Activated CD8-positive, alpha-beta memory T cell treated with anti-CD3 and anti-CD28 coated beads for 24 hours (primary cell): ENCODE data around the gene ZNF521.

ENCODE experiments used
- DNase-seq: peaks from one replicate; pipeline ENCODE4 v3.0.0-alpha.2; 2020

The ZNF521 gene

GRCh38 chr18:25247725-25248124, 104.2 kb downstream of the ZNF521 start:
- DNase-seq: no peak

DNA sequence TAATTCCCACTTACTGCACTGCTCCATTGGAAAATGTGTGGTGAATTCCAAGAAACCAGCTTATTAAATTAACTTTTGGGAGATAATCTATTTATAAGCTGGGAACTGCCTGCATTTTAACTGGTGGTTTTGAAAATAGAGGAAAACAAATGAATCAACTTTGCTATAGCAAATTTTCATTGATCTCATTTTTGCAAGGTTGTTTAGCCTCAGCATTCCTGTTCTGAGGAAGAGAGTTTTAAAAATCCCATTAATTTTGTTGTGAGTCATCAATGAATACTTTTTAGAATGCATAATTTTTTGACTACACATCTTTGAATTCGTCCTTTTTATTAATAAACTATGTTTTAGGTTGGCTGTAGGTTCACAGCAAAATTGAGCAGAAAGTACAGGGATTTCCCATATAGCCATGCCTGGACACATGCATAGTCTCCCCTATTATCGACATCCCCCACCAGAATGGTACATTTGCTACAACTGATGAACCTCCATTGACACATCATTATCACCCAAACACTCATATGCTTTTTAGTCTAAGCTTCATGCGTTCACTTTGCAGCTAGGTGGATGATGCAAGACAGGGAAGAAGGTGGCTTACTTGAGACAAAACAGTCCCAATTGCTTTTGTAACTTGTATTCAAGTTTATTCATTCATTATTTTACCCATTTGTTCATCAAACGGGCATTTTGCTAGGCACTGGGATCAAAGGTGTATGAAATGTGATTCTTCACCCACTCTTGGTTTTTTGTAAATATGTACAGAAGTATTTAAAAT, 106.9 kb downstream of the ZNF521 start:
- no peak for DNase-seq

- no peak for DNase-seq
Measured at GRCh38 chr18:25244170-25244569, 107.8 kb downstream of the ZNF521 start.

- DNase-seq: no peak
Measured at GRCh38 chr18:25243754-25244153, 108.2 kb downstream of the ZNF521 start.

GRCh38 chr18:25243257-25243656, 108.7 kb downstream of the ZNF521 start:
- no peak for DNase-seq

- no peak for DNase-seq
Measured at GRCh38 chr18:25240420-25240770, 111.6 kb downstream of the ZNF521 start.

- no peak for DNase-seq
Measured at GRCh38 chr18:25239581-25240419, 112.2 kb downstream of the ZNF521 start.

DNA sequence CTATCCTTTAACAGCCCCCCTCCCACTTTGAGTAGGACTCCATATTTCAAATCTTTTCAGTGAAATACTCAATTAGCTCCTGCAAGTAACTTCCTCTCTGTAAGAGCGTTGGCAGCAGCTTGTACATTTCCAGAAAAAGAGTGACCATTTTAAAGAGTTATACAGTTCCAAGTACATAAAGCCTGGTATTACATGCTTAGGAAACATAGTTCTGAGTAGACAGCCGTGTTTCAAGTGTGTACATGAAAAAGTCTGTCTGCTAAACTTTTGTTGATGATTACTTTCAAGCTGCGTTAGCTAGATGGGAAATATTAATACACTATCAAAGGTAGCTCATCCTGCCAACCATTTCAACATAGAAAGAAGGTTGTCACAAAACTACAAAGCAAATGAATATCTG, 112.8 kb downstream of the ZNF521 start:
- DNase-seq: no peak

GRCh38 chr18:25237571-25238267, 114.2 kb downstream of the ZNF521 start:
- DNase-seq: no peak

DNA sequence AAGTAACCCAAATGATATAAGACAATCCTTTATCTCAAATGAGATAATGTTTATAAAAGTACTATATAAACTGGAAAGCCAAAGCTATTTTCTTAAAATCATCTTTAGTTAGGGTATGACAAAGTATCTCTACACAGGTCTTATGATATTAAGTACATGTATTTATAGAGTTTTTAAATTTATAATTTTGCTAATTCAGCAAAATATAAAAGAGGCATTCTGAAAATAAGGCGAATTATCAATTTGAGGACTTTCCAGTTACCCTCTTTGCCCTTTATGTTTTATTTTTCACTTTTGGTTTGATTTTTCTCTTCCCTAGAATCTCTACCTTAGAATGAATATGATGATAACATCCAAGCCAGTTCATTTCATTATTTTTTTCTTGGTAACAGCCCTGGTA, 115.2 kb downstream of the ZNF521 start:
- DNase-seq: no peak

GRCh38 chr18:25235401-25236042, 116.4 kb downstream of the ZNF521 start:
- DNase-seq: no peak

DNA sequence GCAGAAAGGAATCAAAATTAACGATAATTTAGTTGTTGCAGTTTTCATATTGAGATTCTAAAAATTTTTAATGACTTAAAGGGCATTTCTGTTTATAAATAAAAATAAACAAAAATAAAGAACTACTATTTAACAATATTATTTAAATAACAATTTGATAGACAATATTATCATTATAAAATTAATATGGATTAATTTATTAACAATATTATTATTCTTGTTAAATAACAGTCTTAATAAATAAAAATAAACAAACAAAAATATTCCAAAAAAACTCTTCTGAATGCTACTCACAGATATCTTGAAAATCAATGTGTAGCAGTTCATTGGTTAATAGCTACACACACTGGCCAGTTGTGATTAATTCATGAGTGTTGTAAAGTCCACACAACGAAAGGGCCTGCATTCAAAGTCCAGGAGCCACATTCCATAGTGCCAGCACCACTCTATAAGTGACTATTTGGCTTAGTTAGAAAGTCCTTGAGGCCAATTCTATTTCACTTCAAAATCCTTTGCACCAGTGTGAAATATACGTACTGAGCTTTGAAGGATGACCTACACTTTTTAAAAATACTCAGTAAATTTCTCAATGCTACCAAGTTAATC, 117.1 kb downstream of the ZNF521 start:
- DNase-seq: no peak

DNA sequence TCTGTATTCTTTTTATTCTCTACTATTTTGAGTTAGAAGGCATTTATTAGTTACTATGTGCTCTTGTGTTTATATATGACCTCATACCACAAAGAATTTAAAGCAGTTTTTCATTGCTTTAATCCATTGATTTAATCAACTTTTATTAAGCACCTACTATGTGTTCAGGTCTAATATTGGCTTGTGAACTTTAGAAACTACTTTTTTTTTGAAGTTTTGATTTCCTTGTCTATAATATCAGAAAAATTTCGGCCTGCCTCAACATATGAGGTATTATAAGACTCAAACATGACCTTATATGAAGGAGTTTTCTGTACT, 117.7 kb downstream of the ZNF521 start:
- DNase-seq: no peak

DNA sequence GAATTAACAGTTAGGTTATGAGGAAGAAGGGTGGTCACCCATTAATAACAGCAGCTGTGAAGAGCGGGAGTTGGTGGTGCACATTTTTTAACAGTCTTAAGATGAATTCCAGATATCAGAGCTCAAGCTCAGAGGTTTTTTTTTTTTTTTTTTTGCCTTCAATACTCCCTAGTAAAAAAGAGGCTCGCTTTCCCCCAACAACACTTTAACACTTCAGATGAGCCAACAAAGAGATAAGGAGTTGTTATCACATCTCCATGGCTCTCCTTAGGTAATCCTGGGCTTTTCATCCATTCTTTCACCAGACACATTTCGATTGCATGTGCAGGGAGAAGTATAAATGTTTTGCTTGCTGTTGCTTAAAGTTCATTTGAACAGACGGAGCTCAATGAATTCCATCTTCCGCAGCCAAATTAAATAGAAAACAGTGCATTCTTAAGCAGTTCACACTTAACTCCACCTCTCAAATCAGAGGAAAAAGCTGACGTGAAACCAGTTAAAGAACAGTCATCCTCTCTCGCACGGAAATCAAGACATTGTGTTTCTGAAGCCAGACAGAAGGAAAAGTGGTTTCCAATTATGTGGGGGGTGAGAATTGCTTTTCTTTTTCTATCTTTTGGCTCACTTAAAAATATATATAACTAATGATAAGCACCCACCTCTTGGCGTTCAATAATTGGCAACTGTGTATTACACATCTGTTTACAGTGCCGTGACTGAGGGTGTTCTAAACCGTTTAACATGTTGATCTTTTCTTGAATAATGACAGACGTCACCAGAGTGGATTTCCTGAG, 118.2 kb downstream of the ZNF521 start:
- DNase-seq: no peak

DNA sequence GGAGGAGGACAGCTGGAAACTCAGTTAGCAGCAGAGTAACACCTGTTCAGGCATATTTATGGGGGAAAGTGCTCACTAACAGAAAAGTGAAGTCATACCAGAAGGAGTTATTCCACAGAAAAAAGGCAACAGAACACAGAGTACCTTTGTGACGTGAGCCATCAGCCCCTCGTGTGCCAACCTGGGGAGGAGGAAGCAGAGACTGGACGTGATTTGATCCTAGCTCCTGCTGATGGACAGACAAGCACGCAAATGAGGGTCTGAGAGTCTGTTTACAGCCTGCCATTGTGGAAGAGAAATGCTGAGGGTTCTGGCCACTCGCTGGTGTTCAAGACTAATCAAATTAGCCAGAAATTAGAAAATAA, 120.7 kb downstream of the ZNF521 start:
- no peak for DNase-seq

DNA sequence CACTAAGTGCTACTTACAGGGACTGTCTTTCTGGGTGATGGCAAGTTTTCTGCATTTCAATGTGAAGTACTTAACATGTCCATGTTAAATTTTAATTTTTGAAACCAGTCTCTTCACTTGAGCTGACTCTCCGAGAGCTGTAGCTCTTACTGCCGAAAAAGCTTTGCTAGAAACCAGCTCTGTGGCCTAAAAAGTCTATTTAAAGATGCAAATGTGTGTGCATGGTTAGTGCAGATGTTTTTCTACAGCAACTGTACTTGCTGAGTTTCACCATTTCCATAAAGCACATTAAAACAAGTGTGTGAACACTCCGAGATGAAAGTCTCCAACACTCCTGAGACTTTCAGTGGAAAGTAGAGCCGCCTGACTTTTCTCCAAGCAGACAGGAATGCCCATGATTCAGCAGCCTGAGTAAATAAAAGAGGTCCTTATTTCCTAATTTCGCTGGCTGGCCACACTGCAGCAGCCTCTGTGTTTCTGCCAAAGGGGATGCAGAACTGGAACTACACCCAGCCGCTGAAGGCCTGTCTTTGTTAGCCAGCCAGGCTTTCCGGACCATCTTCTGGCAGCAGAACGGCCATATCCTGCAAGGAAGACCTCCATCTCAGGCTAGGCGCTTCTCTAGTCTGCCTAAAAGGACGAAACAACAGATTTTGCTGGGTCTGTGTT, 121.2 kb downstream of the ZNF521 start:
- no peak for DNase-seq

DNA sequence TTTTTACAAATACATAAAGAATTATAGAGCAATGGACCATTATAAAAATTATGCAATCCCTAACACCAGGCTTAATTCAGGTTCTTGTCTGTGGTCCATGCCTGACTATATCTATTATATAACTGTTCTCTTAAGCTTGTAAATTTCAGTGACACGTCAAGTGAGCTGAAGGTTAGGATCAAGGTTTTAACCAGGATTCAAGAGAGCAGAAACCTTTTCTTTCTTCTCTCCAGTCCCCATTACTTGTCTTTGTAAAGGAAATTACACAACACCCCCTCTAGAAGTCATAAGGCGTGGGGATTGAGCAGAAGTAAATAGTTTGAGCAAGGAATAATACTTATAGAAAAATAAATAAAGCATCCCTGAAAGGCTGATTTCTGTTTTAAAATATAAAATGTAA, 122.0 kb downstream of the ZNF521 start:
- DNase-seq: no peak

GRCh38 chr18:25229081-25229480, 122.9 kb downstream of the ZNF521 start:
- DNase-seq: no peak

DNA sequence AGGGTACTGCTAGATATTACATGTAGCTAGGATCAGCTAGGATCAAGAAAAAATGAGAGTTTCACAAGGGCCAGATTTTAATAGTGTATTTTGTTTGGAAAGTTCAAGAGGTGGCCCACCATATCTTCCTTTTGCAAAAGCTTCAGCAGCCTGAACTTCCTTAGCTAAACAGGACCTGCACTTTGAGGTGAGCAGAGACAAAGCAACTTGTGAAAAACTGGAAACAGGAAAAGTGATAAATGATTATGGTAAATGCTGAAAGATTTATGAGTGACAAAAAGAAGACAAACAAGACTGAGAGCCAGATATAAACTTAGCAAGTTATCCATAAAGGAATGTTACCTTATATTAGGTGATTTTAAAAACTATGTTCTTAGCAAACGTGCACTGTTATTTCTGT, 123.6 kb downstream of the ZNF521 start:
- no peak for DNase-seq

- DNase-seq: no peak
Measured at GRCh38 chr18:25225151-25225550, 126.8 kb downstream of the ZNF521 start.
